H1 (cell line): Measurements from ENCODE around the gene DOCK10. TPM values are rescaled to one million over a fixed set of nuclear protein-coding genes. Genes with fewer than 3 reads are reported as not detected.

Experiments used
- CHD7 ChIP-seq: fragments of 300-600 bp; sonication (generic); IDR thresholded peaks from 2 replicates; pipeline ENCODE4 v1.7.1; 2012; ENCODE audit warnings: low read length, moderate library complexity, mild to moderate bottlenecking, inconsistent platforms; ENCODE audit not compliant: insufficient replicate concordance
- polyA plus RNA-seq, 7 experiments: library from polyadenylated mRNA; depleted of rRNA in 3 of 7; stranded (reverse) in 5 of 7; unstranded in 2 of 7; fragments of >200 nt in 5 of 7; fragments of 200-250 nt in 2 of 7; gene quantifications; 1 replicate in 5 of 7; 2 replicates in 1 of 7; 4 replicates in 1 of 7; pipeline versions ENCODE4 v1.2.1 to v1.2.3, GENCODE V29; 2011 to 2013; ENCODE audit warnings: missing spikeins in 2 of 7, mixed read lengths in 2 of 7
- total RNA-seq: library from RNA; stranded (reverse); fragmentation: NEBNext Ultra II Directional; extraction: Animal tissue kit (Norgen Biotek cat#: 25700); gene quantifications from 2 replicates; pipeline ENCODE4 v1.2.1, GENCODE V29; 2021

Gene DOCK10
- total and polyA plus RNA-seq, 2 of the 8 experiments (the other 6 are each of a cell fraction or from before 2014, with no cell fraction given), result 0.33 to 1.6 TPM

GRCh38 chr2:224781400-224781799, 260.9 kb downstream of the DOCK10 start (continued):
- no peak for TF ChIP-seq CHD7
